ENCODE measurements around the gene GLTPD2.

The GLTPD2 gene

GRCh38 chr17:4786106-4786511, 2.7 kb upstream of the GLTPD2 start, which contains the start of gene VMO1:
VMO1 (minus strand) TSS chr17:4786364; CDS start chr17:4786352, 12 bp downstream.
- peak within 1 kb of the TSS; percentile 66 to 91 (median 78) for H3K4me3 Mint-ChIP-seq
- peak within 1 kb of the TSS; percentile 60 to 92 (median 71) for H3K27ac Mint-ChIP-seq
- no peaks in the 10 kb centered on the region for H3K36me3 Mint-ChIP-seq (ENCODE audit: low read depth)
- peaks cover 9% of the 10 kb centered on the region for H3K27me3 Mint-ChIP-seq (ENCODE audit: low read depth)
- peaks cover 29% of the 10 kb centered on the region for H3K4me1 Mint-ChIP-seq
- H3K9me3 Mint-ChIP-seq = no peaks in the 10 kb centered on the region
- TF ChIP-seq, protein P1, sequence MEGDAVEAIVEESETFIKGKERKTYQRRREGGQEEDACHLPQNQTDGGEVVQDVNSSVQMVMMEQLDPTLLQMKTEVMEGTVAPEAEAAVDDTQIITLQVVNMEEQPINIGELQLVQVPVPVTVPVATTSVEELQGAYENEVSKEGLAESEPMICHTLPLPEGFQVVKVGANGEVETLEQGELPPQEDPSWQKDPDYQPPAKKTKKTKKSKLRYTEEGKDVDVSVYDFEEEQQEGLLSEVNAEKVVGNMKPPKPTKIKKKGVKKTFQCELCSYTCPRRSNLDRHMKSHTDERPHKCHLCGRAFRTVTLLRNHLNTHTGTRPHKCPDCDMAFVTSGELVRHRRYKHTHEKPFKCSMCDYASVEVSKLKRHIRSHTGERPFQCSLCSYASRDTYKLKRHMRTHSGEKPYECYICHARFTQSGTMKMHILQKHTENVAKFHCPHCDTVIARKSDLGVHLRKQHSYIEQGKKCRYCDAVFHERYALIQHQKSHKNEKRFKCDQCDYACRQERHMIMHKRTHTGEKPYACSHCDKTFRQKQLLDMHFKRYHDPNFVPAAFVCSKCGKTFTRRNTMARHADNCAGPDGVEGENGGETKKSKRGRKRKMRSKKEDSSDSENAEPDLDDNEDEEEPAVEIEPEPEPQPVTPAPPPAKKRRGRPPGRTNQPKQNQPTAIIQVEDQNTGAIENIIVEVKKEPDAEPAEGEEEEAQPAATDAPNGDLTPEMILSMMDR (IDR thresholded peaks at IDR 0.05; ENCODE audit: unreplicated experiment in 3 of 3) = no peak

DNA sequence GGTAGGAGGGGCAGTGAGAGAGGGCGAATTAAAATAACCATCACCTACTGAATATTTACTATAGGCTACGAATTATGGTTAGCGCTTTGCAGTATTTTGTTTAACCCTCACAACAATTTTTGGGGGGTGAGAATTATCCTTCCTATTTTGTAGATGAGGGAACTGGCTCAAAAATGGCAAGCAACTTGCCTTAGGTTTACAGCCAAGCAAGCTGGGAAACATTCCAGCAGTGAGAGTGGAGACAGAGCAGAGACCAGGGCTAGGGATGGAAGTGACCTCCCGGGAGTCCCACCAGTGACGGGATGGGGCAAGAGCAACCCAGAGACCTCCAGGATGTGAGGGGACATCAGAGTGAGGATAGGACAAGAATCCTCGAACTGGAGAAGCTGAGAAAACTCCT, 2.2 kb upstream of the GLTPD2 start:
- peak overlapping the region; percentile 29 to 67 (median 56) for H3K4me3 Mint-ChIP-seq
- TF ChIP-seq, protein P1 (IDR thresholded peaks at IDR 0.05; ENCODE audit: unreplicated experiment in 3 of 3) = no peak
- peaks cover 9% of the 10 kb centered on the region for H3K27me3 Mint-ChIP-seq (ENCODE audit: low read depth)
- no peaks in the 10 kb centered on the region for H3K9me3 Mint-ChIP-seq
- H3K36me3 Mint-ChIP-seq (ENCODE audit: low read depth) = no peaks in the 10 kb centered on the region
- peak overlapping the region; percentile 60 to 89 (median 71) for H3K27ac Mint-ChIP-seq
- H3K4me1 Mint-ChIP-seq = peaks cover 29% of the 10 kb centered on the region

DNA sequence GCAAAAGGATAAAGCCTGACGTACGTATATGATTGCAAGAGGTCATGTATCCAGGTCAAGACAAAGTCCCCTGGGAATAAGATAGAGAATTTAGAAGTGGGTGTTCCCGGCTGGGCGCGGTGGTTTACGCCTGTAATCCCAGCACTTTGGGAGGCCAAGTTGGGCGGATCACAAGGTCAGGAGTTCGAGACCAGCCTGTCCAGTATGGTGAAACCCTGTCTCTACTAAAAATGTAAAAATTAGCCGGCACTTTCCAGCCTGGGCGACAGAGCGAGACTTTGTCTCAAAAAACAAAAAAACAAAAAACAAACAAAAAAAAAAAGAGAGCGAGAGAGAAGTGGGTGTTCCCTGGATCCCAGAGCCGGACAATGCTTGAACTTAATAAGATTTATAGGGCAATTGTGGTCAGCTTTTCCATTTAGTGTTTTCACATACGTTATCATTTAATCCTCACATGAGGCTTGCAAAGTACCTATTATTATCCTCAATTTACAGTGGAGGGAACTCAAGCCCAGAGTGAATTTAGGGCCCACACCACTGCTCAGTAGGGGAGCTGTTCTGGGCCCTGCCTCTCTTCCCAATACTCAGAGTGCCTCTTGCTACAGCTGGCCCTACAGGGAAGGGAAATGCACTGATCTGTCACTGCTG, 481 bp upstream of the GLTPD2 start:
- no peaks in the 10 kb centered on the region for H3K36me3 Mint-ChIP-seq (ENCODE audit: low read depth)
- H3K27ac Mint-ChIP-seq = peak overlapping the region; percentile 50 to 92 (median 79)
- TF ChIP-seq, protein P1 (IDR thresholded peaks at IDR 0.05; ENCODE audit: unreplicated experiment in 3 of 3) = no peak

DNA sequence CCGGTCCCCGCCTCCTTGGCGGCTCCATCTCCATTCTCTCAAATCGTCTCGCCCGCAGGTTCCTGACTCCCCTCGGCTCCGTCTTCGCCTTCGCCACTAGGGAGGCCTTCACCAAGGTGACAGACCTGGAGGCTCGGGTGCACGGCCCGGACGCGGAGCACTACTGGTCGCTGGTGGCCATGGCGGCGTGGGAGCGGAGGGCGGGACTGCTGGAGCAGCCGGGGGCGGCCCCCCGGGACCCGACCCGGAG, 862 bp downstream of the GLTPD2 start:
- no peaks in the 10 kb centered on the region for H3K9me3 Mint-ChIP-seq
- peak overlapping the region; percentile 88 to 91 (median 88) for H3K4me3 Mint-ChIP-seq
- H3K36me3 Mint-ChIP-seq (ENCODE audit: low read depth) = no peaks in the 10 kb centered on the region
- H3K4me1 Mint-ChIP-seq = peaks cover 29% of the 10 kb centered on the region
- TF ChIP-seq, protein P1 (IDR thresholded peaks at IDR 0.05; ENCODE audit: unreplicated experiment in 3 of 3) = no peak
- H3K27me3 Mint-ChIP-seq (ENCODE audit: low read depth) = peaks cover 10% of the 10 kb centered on the region
- H3K27ac Mint-ChIP-seq = peak overlapping the region in 2 of 3 experiments; percentile 85 to 90

More for the DNA sequence above, 481 bp upstream of the GLTPD2 start:
- Mint-ChIP-seq H3K4me3 (peak overlapping the region; percentile 88 to 91 (median 88)), H3K9me3 (no peaks in the 10 kb centered on the region), H3K27me3 (ENCODE audit: low read depth) (peaks cover 10% of the 10 kb centered on the region), H3K4me1 (peaks cover 29% of the 10 kb centered on the region)

DNA sequence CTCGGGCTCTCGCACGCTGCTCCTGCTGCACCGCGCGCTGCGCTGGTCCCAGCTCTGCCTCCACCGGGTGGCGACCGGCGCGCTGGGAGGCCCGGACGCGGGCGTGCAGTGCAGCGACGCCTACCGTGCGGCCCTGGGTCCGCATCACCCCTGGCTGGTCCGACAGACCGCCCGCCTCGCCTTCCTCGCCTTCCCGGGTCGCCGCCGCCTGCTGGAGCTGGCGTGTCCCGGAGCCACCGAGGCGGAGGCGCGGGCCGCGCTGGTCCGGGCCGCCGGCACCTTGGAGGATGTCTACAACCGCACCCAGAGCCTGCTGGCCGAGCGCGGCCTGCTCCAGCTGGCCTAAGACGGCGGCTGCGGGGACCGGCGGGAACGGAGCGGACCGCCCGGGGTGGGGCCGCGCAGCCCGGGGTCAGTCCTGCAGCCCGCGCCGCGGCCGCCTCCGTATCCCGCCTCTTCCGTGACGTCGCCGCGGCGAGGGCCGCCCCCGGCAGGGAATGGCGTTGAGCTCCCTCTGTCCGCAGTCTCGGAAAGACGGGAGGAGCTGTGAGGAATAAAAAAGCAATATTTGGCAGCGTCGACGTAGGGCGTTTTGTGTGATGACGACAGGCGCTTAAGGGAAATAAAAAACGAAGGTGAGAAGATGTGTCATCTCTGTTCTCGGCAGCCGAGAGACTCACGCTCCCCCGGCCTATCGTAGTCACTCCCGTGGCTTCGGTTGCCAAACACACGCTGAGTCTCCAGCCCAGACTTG, 1.4 kb downstream of the GLTPD2 start:
- Mint-ChIP-seq H3K4me1 (peaks cover 29% of the 10 kb centered on the region), H3K9me3 (no peaks in the 10 kb centered on the region), H3K27ac (peak overlapping the region; percentile 70 to 93 (median 90)), H3K4me3 (peak overlapping the region; percentile 86 to 93 (median 92)), H3K27me3 (ENCODE audit: low read depth) (peaks cover 10% of the 10 kb centered on the region), H3K36me3 (ENCODE audit: low read depth) (no peaks in the 10 kb centered on the region)
- TF ChIP-seq, protein P1 (IDR thresholded peaks at IDR 0.05; ENCODE audit: unreplicated experiment in 3 of 3) = peak; percentile 66 to 87 (median 75)
